Measurements from ENCODE around the gene SELPLG. TPM values are rescaled to one million over a fixed set of nuclear protein-coding genes. Genes with fewer than 3 reads are reported as not detected.

Gene SELPLG
- 4.2 TPM for total RNA-seq
- long read RNA-seq, partial matches to known transcripts = 0 of 4 reads
- long read RNA-seq, other reads (novel, unspliced or antisense) = 0 of 4 reads

GRCh38 chr12:108633534-108634248, at the start of gene SELPLG:
TSS of gene SELPLG (minus strand) at chr12:108633894. CDS start at chr12:108624307, 9,587 bp downstream.
- peak; percentile 53 for ATAC-seq (ENCODE audit: poor library complexity)
- intact Hi-C loops (cut with DNase I) = no loop called here
- peak; percentile 86 for DNase-seq

DNA sequence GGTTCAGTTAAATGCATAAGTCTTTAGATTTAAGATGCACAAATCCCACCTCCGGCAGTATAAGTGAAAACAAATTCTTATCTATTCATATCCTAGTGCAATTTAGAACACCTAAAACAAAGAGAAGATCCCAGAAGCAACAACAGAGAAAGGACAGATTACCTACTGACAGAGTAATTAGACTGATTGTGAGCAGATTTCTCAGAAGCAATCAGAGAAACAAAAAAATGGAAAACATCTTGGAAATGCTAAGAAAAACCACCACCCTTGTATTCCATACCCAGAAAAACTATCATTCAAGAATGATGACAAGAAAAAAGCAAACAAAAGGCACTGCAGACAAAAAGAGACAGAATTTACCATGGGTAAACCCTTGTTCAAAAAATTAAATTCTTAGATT, 47.6 kb upstream of the SELPLG start:
- intact Hi-C loops (cut with DNase I) = no loop called here
- ATAC-seq (ENCODE audit: poor library complexity) = no peak
- no peak for DNase-seq

GRCh38 chr12:108679106-108679681, 45.5 kb upstream of the SELPLG start:
- peak; percentile 39 for ATAC-seq (ENCODE audit: poor library complexity)
- intact Hi-C loops (cut with DNase I) = loop anchor here (10.0 kb wide), 1 partner anchor 46 kb away; no protein-coding TSS in a partner anchor
- DNase-seq = no peak

DNA sequence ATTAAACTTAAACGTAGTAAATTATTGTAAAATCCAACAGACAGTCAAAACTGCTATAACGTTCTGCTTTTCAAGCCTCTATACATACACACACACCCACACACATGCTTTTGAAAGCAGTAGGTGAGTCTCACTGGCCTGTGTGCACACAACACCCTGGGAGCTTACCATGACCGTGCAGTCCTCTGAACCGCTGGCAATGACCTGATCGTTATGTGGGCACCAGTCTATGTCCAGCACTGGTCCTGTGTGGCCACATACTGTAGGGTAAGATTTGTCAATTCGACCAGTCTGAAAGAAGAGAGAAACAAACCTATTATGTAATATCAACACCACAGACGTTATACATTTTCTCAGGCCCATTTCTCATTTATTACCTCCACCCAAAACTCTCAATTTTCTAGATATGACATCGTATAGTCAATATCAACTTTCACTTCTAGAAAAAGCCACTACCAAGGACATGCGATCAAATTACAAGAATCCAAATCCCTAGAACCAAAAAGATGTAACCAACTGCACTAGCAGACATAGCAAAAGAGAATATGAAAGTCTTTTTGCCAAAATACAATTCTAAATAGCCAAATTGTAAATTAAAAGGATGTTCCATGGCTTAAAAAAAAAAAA, 44.5 kb upstream of the SELPLG start:
- DNase-seq (no peak), ATAC-seq (ENCODE audit: poor library complexity) (no peak)
- intact Hi-C loops (cut with DNase I) = loop anchor here (10.0 kb wide), 1 partner anchor 47 kb away; no protein-coding TSS in a partner anchor

DNA sequence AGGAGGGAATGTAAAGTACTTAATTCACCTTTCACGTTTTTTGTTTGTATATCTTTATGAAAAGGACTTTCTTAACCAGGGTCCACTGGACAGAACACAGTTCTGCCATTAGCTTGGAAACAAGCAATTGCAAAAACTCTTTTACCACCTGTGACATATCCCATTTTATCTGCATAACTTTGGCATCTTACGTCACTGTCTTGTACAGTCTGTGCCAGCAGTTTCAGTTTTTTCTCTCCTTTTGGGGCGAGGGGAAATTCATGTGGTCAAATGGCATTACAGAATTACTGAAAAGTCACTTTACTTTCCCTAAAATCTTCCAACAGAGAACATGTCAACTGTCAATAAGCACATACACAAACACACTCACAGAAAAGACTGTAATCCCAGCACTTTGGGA, 43.7 kb upstream of the SELPLG start:
- intact Hi-C loops (cut with DNase I) = loop anchor here (10.0 kb wide), 1 partner anchor 47 kb away; no protein-coding TSS in a partner anchor
- no peak for DNase-seq
- ATAC-seq (ENCODE audit: poor library complexity) = no peak

- intact Hi-C loops (cut with DNase I) = loop anchor here (10.0 kb wide), 1 partner anchor 48 kb away; no protein-coding TSS in a partner anchor
- ATAC-seq (ENCODE audit: poor library complexity) (no peak), DNase-seq (no peak)
Measured at GRCh38 chr12:108676707-108677106, 43.0 kb upstream of the SELPLG start.

DNA sequence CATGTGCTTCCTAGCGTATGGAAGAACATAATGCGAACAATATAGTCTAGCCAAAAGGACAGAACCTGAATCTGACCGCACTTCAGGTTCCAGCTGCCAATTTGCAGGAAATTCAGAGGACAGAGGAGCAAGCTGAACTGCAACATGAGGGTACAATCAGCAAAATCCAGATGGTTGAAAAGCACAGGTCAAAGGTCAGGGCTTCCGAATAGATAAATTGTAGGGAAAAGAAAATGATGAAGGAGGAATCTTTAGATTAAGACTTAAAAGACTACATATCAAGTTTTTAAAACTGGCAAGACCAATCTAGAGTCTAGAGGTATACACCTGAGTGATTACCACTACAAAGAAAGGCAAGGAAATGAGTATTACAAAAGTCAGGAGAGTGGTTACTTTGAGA, 42.1 kb upstream of the SELPLG start:
- DNase-seq = no peak
- no peak for ATAC-seq (ENCODE audit: poor library complexity)
- intact Hi-C loops (cut with DNase I) = loop anchor here (10.0 kb wide), 1 partner anchor 49 kb away; no protein-coding TSS in a partner anchor

- no peak for DNase-seq
- intact Hi-C loops (cut with DNase I) = loop anchor here (10.0 kb wide), 1 partner anchor 53 kb away; no protein-coding TSS in a partner anchor
- ATAC-seq (ENCODE audit: poor library complexity) = no peak
Measured at GRCh38 chr12:108672054-108672453, 38.4 kb upstream of the SELPLG start.

DNA sequence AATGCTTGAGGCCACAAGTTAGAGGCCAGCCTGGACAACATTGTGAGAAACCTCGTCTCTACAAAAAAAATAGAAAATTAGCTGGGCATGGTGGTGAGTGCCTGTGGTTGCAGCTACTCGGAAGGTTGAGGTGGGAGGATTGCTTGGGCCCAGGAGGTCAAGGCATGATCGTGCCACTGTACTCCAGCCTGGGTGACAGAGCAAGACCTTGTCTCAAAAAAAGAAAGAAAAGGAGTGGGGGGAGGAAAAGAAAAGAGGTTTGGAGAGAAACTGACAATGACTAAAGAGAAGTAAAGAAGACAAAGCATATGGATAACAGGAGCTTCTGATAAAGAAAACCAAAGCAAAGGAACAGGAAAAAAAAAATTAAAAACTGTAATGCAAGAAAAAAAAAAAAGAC, 37.4 kb upstream of the SELPLG start:
- no peak for DNase-seq
- intact Hi-C loops (cut with DNase I) = loop anchor here (10.0 kb wide), 1 partner anchor 54 kb away; no protein-coding TSS in a partner anchor

DNA sequence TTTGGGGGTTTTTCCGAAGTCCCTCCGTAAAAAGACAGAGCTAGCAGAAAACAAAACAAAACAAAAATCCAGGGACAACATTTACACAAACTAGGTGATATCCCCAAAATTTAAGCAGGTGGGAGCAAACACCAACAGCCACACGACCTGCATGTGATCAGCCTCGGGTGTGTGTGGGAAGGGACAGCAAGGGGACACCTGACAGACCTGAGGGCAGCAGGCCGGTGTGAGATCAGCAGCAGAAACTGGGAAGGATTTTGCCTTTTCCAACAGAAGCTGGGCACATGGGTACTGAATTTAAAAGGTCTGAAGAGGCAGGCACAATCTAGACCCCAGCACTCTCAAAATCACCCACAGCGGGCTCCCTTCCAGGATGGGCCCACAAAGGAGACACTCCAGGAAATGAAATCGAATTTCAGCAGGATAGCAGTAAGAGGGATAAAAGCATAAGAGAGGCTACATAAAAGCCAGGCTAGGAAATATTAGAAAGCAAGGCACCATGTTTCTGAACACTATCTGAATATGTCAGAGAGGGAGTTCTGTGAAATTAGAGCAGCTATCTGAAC, 36.5 kb upstream of the SELPLG start:
- ATAC-seq (ENCODE audit: poor library complexity) = no peak
- intact Hi-C loops (cut with DNase I) = loop anchor here (10.0 kb wide), 1 partner anchor 55 kb away; no protein-coding TSS in a partner anchor

More for the DNA sequence above, 37.4 kb upstream of the SELPLG start:
- ATAC-seq (ENCODE audit: poor library complexity) = no peak

GRCh38 chr12:108668542-108668941, 34.8 kb upstream of the SELPLG start:
- no peak for DNase-seq
- intact Hi-C loops (cut with DNase I) = no loop called here
- ATAC-seq (ENCODE audit: poor library complexity) = no peak

More for the DNA sequence above, 36.5 kb upstream of the SELPLG start:
- no peak for DNase-seq

DNA sequence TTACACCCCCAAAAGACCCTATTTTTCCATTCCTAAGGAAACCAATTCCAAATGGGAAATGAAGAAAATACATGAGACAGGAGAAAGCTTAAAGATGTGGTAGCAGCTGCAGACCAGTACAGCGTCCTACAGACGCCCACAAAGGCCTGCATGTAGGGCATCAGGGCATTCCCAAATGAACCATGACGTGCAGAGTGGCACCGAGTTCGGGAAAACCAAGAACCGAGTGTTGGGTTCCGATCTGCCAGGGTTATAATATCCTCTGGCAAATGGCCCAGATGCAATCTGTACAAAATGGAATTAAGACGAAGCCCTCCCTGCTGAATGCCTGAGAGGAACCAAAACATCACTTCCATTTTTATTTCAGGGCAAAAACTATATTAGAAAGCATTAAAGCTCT, 34.4 kb upstream of the SELPLG start:
- DNase-seq = no peak
- no peak for ATAC-seq (ENCODE audit: poor library complexity)
- intact Hi-C loops (cut with DNase I) = no loop called here

DNA sequence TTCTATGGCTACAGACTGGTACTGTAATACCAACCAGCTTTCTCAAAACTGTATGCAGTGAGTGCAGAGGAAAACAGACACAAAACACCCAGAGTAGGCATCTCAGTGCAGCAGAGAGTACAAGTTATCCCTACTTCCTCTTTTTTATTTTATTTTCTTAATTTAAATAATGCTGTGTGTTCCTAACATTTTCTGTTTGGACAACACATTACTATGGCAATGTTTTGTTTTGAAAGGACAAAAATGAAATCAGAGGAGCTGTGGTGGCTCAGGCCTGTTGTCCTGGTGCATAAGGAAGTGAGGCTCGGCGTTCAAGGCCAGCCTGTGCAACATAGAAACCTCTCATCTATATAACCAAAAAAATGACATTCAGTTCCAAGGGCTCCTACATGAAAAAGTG, 33.7 kb upstream of the SELPLG start:
- intact Hi-C loops (cut with DNase I) = no loop called here
- no peak for ATAC-seq (ENCODE audit: poor library complexity)
- DNase-seq = peak; percentile 58

- ATAC-seq (ENCODE audit: poor library complexity) (peak; percentile 66), DNase-seq (peak; percentile 77)
- intact Hi-C loops (cut with DNase I) = no loop called here
Measured at GRCh38 chr12:108666401-108666881, 32.7 kb upstream of the SELPLG start.

GRCh38 chr12:108665608-108666202, 32.0 kb upstream of the SELPLG start:
- intact Hi-C loops (cut with DNase I) = loop anchor here (2.0 kb wide), 1 partner anchor 137 kb away; no protein-coding TSS in a partner anchor
- DNase-seq = no peak
- peak; percentile 51 for ATAC-seq (ENCODE audit: poor library complexity)

DNA sequence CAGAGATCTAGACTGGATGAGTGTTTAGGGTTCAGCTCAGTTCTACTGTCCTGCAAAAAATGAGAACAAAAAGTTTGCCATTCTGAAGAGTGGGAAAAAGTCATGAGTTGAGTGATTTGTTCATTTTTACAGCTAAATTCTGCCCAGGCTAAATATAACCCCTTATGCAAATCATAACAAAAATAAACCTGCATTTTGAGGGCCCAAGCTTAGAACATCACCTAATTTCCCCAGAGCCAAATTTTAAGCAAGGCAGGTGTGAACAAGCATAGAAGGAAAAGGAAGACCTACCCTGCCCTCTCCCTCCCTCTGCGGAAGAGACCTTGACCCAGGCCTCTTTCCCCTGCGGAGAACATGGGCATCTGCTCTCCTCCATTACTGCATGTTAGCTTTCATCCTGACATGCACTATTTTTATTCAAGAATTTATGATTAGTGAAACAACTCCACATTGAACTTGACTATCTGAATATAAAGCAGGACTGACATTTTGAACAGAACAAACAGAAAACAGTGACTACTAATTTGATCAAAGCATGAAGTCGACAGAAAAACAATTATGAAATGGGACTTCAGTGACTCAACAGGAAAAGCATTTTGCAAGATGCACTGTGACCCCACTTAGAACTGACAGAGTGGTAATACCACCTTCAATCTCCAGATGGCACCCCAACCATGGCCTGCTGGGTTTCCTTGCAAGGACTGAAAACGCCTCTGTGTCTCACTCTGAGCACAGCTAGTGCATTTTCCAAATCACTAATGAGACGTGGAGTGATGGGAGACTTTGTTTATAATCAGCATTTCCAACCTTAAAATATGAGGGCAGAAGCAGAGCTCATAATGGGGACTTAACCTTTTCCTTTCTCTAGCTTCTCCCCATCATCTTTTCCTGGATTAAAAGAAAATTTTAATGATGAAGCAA, 30.9 kb upstream of the SELPLG start:
- intact Hi-C loops (cut with DNase I) = loop anchor here (2.0 kb wide), 1 partner anchor 138 kb away; no protein-coding TSS in a partner anchor
- ATAC-seq (ENCODE audit: poor library complexity) (peak; percentile 88), DNase-seq (peak; percentile 77)

DNA sequence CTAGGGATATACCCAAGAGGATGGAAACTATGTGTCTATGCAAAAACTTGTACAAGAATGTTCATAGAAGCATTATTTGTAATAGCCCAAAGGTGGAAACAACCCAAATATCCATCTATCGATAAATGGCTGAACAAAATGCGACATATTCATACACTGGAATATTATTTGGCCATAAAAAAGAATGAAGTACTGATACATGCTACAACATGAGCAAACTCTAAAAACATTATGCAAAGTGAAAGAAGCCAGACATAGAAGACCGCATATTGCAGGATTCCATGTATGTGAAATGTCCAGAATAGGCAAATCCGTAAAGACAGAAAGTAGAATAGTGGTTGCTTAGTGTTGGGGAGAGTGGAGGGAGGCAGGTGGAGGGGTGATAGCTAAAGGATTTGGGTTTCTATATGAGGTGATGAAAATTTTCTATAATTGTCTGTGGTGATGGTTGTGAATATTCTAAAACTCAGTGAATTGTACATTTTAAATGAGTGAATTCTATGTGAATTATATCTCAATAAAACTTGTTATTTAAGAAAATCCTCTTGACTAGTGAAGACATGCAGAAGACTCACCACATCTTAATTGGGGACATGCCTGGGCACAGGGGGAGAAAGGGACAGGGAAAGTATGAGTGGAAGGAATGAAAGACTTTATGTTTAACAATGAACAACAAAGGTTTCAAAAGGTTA, 29.8 kb upstream of the SELPLG start:
- intact Hi-C loops (cut with DNase I) = loop anchor here (2.0 kb wide), 1 partner anchor 139 kb away; no protein-coding TSS in a partner anchor
- DNase-seq = no peak
- ATAC-seq (ENCODE audit: poor library complexity) = no peak

Data from Right ventricle myocardium superior (tissue), 1 donor.